Umbilical cord (tissue), 2 donors: ENCODE data around the gene RALB. TPM values are rescaled to one million over a fixed set of nuclear protein-coding genes. Genes with fewer than 3 reads are reported as not detected.

Experiments used
- DNase-seq: peaks from one replicate; pipeline ENCODE4 v3.0.0-alpha.2; 2015; ENCODE audit warnings: low spot score
- total RNA-seq: library from RNA; depleted of rRNA; stranded (reverse); fragments of >200 nt; gene quantifications from one replicate; pipeline ENCODE4 v1.2.3, GENCODE V29; 2014; ENCODE audit warnings: low replicate concordance; ENCODE audit not compliant: insufficient read depth

Gene RALB
- total RNA-seq = 44.5 TPM

GRCh38 chr2:120252225-120253020 lies at the start of gene RALB:
RALB (plus strand) TSS chr2:120252852; CDS start chr2:120278665, 25,813 bp downstream.
- peak; percentile 100 for DNase-seq

- no peak for DNase-seq
Observed at GRCh38 chr2:120203251-120204021, 49.2 kb upstream of the RALB start.

DNA sequence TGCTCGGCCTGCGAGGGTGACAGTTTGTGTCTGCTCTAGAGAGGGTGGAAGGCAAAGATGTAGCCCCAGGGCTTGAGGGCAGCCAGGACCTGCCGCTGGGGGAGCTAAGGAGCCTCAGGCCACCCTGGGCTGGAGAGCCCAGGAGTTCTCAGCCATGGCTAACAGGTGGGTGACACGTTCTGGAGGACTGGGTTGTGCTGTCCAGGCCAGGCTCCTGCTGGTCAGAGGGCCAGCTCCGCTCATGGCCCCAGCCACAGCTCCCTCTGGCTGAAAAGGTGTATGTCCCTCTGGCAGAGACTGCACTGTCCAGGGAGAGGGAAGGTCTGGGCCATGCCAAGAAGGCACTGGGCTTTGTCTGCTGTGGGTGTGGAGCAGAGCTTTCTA lies 48.6 kb upstream of the RALB start:
- no peak for DNase-seq

DNA sequence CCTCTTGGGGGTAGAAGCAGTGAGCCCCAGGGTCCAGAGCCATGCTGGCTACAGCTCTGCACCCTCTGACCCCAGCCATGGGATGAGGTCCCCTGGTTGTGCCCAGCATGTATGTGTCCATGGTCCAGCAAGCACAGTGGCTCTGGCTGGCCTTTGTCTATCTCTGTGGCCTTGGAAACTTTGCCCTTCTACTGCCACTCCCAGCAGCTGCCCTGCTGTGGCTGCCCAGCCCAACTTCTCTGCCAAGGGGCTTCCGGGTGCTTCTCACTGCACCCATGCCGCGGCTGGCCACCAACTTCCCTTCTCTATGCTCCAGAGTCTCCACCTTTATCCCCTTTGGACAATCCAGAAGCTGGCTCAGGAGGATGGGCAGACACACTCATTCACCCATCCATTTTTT lies 48.2 kb upstream of the RALB start:
- DNase-seq = no peak

DNA sequence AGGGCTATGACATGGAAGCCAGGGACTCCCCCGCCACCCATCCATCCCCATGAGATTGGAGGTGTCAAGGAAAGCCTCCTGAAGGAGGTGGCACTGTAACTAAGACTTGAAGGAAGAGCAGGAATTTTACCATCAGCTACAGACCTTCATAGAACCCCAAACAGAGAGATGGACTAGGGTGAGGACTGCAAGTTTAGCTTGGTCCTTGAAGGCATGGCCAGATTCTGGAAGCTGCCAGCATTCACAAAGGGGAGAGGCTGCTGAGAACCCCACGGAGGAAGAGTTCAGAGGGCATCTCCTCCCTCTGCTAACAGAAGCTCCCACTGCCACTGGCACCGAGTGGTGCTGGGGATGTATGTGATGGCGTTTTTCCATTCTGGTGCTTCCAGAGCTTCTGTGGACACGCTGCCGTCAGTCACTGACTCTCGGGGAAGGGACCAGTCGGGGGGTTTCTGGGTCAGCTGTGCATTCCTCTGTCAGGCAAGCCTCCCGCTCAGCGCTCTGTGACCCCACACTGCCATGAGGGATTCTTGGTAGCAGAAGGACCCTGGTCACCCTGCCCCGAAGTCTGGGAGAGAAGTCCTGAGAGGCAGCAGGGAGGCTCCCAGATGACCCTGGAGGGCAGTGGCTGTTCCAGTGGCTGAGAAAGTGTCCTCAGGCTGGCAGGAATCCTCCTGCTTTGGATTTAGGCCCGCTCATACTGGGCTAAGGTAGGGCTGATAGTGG lies 47.5 kb upstream of the RALB start:
- no peak for DNase-seq

DNA sequence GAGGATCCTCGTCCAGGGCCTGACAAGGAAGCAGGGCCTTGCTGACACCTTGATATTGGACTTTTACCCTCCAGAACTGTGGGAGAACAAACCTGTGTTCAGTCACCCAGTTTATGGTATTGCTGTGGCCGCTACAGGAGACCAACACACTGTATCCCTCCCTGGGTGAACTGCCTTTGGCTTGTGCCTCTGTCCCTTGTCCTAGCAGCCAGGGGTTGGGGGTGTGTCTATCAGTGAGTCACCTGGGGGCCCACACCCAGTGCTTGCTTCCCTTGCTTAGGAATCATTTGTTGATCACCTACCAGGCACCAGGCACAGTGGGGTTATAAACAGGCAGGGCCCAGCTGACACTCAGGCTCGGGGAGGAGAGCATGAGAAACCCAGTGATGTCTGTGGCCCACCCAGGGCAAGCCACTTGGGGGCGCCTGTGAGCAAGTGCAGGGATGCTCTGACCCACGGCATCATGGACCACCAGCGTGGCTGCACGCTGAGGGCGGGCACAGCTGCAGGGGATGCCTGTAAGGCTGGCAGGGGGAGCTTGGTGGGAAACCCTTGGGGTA lies 46.5 kb upstream of the RALB start:
- DNase-seq = no peak

DNA sequence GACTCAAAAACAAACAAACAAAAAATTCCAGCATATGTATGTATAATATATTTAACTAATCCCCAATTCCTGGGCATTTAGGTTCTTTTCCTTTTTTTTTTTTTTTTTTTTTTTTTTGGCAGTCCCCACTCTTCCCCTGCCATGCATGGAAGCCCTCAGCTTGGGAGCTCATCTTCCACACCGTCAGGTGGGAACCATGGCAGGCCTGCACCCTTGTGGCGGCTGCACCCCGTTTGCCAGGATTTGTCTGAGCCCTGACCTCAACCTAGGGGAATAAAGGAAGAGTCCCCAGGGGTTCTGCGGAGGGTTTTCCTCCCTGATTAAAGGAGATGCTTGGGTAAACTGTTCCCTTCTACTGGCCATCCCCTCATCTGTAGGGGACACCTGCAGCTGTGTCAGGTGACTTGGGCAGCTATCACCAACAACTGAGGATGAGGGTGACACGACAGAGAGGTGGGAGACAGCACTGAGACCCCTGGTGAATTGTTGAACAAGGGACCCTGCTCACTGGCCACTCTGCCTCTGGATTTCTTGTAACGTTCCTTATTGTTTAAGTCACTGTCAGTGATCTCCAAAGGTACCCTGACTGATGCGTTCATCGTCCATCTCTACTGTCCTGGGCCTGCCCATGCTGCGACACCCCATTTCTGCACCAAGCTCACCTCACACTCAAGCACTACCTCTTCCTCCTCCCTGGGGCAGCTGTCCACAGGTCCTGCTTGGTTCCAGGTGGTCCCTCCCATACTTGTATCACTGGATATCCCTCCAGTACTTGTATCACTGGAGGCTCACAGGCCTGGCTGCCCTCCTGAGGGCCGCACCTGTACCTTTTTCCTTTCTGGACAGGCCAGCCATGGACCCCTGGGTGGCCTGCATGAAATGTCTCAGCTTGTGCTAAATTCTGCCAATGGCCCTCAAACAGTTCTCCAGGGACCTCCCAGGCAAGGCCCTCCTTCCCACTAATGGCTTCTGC lies 44.0 kb upstream of the RALB start:
- no peak for DNase-seq

DNA sequence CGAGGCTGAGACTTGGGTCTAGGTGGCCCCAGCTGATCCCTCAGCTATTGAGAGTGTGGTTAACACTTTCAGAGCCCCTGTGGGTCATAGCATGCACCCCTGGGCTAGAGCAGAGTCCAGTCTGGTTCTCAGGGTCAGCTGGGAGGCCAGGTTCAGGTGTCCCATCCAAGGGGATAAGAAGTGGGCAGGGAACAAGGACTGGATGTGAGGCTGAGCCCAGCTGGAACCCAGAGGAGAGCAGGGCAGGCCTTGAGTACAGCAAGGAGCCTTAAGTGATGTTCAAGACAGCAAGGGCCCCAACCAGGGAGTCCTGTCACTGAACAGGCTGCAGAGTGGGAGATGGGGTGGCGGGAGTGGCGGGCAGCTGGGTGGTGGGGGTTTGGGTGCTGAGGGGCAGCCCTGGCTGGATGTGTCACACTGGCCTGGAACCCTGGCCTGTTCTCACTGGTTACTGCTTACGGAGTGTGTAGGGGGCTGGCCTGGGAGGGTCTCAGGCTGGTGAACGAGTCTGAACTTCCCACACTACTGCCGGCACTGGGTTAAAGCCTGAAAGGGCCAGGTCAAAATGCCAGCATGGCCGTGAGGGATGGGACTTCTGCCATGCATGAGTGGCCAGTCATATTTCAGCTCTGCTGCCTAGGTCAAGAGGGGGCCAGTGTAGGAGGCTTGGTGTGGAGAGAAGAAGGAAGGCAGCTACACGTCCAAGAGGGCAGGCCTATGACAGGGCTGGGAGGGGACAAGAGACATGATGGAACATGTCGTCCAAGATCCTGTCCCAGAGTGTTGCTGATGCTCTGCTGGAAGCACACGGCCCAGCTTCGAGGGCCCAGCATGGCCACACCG lies 43.0 kb upstream of the RALB start:
- no peak for DNase-seq

DNA sequence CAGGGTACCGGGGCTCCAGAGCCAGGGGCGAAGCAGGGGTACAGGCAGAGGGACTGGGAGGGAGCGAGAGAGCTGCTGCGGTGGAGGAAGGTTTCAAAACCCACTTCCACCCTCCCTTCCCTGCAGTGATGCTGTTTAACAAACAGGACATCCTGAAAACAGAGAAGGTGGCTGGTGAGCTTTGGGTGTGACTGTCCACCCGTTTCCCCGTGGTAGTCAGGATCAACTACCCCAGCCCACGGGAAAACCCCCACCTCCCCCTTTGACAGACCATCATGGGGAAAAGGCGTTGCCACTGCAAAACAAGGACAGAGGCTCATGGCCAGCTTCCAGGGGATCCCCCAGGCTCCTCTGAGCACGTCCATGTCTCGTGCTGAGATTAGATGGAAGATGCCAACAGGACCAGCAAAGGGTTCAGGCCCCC lies 42.4 kb upstream of the RALB start:
- no peak for DNase-seq

DNA sequence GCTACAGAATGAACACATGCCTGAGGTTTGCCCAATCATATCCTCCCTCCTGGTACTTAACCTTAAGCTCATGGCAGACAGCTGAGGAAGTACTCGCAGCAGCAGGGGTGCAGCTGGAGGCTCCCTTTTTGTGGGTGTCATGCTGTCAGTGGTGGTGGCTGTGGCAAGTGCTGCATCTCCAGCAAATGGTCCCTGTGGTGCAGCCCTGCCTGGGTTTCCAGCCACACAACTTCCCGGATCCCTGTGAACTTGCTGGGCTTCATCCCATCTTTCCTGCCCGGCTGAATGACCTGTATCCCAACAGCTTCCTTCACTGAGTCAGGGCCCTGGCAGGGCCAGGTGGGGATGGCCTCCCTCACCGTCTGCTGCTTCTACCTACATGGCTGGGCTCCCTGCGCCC lies 34.5 kb upstream of the RALB start:
- DNase-seq = no peak

DNA sequence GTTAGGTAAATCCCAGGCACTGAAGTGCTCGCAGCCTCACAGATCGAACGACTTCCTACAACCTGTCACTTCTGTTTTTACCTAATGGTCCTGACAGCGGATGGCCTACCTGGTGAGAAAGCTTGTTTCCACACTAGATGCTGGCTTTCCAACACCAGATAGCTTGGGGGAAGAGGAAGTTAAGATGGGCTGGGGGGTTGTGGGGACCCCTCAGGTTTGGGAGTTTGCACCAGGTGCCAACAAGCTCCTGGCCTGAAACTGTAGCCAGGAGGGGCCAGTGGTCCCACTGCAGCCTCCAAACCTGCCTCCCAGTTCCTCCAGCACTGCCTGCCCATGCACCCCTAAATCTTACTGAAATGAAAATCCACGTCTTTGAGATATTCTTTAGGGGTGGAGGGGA lies 33.4 kb upstream of the RALB start:
- no peak for DNase-seq

- DNase-seq = no peak
Observed at GRCh38 chr2:120219766-120220165, 32.9 kb upstream of the RALB start.

DNA sequence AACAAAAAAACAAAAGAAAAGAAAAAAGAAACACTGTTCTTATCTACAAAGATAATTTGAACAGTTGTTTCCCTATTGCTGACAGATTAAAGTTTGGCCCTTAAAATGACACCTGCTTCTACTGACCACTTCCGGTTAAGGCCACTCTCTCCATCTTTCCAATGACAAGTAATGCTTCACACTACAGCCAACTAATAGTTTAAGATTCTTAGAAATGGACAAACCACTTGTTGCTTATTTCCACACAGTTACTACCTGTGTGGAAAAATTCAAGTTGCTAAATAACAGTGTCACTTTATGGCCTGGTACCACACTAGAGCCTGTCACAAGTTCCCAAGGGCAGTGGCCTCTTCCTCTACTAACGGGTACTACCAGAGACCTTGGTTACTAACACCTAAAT lies 31.9 kb upstream of the RALB start:
- no peak for DNase-seq

GRCh38 chr2:120221616-120222015 lies 31.0 kb upstream of the RALB start:
- no peak for DNase-seq

DNA sequence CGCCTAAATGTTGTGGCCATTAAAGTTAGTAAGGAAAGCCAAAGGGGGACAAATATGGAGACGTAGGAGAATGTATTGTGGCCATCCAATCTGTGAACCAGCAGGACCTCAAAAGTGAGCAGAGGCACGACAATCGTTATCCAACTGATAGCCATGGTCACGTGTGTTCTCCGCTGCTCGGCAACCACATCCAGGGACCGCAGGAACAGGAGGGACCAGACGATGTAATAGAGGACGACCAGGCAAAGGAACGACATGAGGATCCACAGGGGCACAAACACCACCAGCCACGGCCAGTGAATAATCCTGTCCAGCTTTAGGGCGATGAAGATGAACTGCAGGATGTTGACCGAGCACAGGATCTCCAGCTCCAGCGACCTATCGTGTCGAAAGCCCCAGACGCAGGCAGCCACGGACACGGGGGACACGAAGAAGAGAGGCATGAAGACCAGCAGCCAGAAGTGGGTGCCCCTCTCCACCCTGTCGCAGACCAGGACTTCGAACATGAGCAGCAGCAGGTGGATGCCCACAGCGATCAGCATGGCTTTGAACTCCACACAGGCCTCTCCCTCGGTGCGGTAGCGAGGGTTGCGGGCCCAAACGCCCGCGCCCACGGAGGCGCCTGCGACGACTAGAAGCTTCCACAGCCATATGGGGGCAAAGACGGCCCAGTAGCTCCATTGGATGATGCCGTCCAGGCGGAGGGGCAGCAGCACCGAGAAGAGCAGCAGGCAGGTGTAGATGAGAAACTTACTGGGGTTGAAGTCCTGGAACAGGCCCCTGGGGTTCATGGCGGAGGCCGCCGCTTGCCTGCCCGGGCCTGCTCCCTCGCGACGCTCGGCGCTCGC lies 30.2 kb upstream of the RALB start:
- no peak for DNase-seq

GRCh38 chr2:120223034-120223912 lies 29.4 kb upstream of the RALB start, which contains the start of gene TMEM185B:
TMEM185B (minus strand) TSS chr2:120223400; CDS start chr2:120222976, 424 bp downstream.
- peak; percentile 89 for DNase-seq

DNA sequence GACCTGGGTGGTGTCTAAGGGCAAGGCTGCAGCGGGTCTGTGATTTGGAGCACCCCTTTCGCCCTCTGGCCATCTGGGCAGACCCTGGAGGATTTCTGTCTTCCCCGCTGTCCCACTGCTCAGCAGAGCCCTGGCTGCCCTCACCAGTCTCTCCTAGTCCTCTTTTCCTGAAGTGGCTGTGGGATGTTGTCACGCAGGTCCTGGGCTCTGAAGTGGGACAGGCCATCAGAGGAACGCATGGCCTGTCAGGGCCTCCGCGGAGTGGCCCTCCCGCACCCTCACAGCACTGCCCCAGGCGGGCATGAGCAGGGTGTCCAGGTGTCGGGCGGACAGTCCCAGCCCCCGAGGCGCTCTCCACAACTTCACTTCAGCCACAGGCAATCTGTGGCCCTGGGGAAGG lies 28.4 kb upstream of the RALB start:
- no peak for DNase-seq
